GM18870 (cell line): Measurements from ENCODE around the gene LYRM1.
"Not testable (repeated sequence)": the region's sequence is repeated elsewhere in the genome, so short reads cannot be mapped to it uniquely, and the experiment has no call there.

Source experiments
- ATAC-seq: cut with Tn5 transposase; IDR thresholded peaks from one replicate; pipeline ENCODE4 v1.9.1; 2021; ENCODE audit warnings: moderate library complexity; ENCODE audit not compliant: unreplicated experiment

The LYRM1 gene

GRCh38 chr16:20901436-20902112 is 1.0 kb downstream of the LYRM1 start:
- no peak for ATAC-seq

- ATAC-seq = no peak
These were observed 1.9 kb downstream of the LYRM1 start for GRCh38 chr16:20902426-20902825.

- ATAC-seq = no peak
These were observed 2.7 kb downstream of the LYRM1 start for GRCh38 chr16:20903116-20903898.

GRCh38 chr16:20903899-20904506 is 3.4 kb downstream of the LYRM1 start:
- no peak for ATAC-seq

- no peak for ATAC-seq
These were observed 4.0 kb downstream of the LYRM1 start for GRCh38 chr16:20904507-20905081.

- no peak for ATAC-seq
These were observed 5.0 kb downstream of the LYRM1 start for GRCh38 chr16:20905576-20905975.

DNA sequence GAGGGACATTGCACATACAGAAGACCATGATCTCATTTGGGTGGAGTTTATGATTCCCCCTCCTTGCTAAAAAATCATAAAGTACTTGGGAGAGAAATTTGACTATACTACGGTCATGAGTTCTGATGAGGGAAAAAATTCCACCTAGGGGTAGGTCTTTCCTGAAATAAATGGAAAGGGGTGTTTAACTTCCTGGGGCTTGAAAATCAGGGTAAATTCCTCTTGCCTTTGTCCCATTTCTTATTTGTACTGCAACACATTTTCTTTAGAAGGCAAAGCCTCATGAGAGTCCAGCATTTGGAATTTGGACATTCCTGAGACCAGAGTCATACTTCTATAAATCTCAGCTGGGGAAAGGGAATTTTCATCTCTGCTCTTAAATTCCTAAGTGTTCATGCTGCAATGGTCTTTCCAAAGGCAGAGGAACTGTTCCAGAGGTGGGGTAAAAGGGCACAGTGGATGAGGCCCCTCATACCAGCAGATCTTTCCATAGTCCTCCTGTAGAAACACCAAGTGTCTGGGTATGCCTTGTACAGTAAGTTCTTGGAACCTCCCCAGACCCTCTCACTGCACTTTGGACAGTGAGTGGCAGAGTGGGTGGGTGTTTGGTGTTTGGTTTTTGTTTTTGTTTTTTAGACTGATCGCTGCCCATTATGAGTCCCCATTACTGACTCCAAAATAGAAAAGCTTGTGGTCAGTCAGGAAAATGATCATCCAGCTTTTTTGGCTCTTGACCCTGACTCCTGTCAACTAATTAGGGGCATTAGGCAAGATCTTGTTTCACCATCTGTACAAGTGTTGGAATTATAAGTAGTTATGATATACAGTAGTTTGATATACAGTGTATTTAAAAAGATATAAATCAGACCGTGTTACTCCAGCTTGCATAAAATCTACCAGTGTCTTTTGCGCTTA is 6.0 kb downstream of the LYRM1 start:
- ATAC-seq = no peak

DNA sequence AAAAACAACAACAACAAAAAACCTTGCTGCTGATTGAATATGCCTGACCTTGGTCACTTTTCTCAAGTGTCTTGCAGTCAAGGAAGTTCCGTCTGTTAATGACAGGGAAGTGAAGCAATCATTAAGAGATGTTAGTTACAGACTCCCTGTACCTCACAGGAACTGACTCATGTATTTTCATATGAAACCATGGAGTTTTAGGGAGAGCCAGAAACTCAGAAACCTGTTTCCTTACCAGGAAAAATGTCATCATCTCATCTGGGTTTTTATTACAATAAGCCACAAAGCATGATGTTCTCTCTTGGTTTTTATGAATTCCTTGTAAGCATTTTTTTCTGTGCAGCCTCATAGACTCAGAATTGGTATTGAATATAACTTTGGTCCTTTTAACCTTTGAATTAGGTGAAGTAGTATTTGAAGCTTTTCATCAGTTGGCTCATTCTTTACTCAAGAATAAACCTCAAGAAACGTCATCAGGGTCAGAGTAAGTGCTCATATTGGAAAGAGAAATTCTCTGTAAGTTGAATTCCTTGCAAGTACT is 10.3 kb downstream of the LYRM1 start:
- no peak for ATAC-seq

DNA sequence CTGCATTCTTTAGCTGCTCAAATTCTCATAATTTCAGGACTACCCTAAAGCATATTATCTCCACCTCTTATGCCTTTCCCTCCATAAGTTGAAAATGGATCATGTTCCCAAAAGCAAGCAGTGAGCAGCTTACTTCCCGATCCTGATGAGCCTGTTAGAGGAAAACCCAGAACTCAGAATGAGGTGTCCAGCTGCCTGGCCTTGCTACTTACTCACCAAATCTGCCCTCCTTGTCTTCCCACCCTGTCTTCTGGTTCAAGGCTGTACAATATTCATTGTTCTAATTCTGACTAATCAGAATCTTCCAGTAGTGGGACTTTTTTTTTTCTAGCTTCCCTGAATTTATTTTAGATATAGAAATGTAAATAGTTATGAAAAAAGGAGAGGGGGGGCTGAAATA is 10.8 kb downstream of the LYRM1 start:
- no peak for ATAC-seq

GRCh38 chr16:20916289-20916688 is 15.7 kb downstream of the LYRM1 start:
- ATAC-seq = no peak

- ATAC-seq = no peak
These were observed 16.4 kb downstream of the LYRM1 start for GRCh38 chr16:20916942-20917341.

DNA sequence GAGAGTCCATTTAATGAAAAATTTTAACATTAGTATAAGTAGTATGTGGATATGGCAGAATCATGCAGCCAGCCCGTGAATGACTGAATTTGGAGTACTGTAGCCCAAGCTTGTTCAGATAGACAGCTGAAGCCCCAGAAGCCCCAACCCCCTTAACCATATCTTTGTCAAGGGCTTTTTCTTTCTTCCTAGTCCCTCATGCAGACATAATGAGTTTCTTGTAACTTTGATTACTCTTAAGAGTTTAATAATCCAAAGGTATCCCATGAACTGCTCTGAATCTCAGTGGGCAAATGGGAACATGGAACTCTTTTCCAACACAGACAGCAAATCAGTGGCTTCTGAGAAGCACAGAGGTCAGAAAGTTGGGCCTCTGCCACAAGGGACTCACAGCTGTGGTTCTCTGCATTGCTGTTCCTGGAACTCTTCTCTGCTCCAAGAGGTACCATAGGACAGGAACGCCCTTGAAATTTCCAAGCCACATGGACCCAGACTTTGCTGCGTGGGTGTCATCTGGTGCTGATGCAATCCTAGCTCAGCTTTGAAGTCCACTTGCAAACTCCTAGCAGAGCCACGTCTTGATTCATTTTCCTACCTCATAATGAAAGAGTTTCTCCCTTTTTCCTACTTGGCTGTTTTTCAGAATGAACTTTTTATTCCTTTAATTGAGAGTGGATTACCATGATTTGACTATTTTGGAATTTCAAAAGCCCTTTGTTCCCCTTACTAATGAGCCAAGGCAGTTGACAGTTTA is 18.1 kb downstream of the LYRM1 start:
- ATAC-seq = no peak

DNA sequence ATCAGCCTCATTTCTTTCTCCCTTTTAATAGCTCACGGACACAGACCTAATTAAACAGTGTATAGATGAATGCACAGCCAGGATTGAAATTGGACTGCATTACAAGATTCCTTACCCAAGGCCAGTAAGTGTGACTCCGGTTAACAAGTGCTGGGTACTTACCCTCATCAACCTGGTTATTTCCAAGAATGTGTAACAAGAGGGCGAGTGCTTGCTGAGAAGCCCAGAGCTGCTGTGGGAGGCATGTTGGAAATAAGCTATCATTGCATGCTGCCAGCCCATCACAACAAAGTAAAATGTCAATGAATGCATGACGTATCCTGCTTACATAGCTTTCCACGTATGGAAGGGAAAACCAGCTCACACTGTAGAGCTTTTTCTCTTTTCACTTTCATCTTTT is 19.5 kb downstream of the LYRM1 start:
- no peak for ATAC-seq

DNA sequence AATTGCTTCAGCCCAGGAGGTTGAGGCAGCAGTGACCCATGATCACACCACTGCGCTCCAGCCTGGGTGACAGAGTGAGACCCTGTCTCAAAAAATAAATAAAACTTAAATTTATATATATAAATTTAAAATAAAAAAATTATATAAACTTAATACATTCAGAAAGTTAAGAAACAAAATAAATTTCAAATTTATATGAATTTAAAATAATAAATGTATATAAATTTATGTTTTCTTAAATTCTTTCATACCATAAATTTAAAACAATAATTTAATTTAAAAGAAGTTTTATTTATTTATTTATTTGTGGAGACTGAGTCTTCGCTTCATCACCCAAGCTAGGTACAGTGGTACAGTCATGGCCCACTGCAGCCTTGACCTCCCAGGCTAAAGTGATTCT is 20.2 kb downstream of the LYRM1 start:
- ATAC-seq = no peak

DNA sequence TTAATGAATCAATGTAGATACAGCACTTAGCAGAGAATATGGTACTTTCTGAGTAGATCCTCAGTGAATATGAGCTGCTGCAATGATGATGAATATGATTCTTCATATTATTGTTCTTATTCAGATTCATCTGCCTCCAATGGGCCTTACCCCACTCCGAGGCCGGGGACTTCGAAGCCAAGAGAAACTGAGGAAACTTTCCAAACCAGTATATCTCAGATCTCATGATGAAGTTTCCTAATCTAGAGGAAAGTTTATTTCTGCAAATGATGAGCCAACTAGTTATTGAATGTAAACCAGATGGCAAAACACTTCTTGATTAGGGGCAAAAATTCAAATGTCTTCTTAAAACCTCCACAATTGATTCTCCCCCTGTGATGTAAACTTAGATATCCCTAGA is 23.3 kb downstream of the LYRM1 start:
- ATAC-seq = no peak

DNA sequence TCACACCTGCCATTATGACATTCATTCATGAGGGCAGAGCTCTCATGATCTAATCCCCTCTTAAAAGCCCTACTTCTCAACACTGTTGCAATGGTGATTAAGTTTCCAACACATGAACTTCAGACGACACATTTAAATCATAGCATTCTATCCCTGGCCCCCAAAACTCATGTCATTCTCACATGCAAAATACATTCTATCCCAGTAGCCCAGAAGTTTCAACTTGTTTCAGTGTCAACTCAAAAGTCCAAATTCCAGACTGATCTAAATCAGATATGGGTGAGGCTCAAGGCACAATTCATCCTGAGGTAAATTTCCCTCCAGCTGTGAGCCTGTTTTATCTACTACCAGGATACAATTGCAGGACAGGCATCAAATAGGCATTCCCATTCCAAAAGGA is 25.2 kb downstream of the LYRM1 start:
- ATAC-seq = no peak

- ATAC-seq = no peak
These were observed 28.3 kb downstream of the LYRM1 start for GRCh38 chr16:20928774-20929411.

- ATAC-seq = not testable (repeated sequence)
These were observed 29.2 kb downstream of the LYRM1 start for GRCh38 chr16:20929676-20930364.

DNA sequence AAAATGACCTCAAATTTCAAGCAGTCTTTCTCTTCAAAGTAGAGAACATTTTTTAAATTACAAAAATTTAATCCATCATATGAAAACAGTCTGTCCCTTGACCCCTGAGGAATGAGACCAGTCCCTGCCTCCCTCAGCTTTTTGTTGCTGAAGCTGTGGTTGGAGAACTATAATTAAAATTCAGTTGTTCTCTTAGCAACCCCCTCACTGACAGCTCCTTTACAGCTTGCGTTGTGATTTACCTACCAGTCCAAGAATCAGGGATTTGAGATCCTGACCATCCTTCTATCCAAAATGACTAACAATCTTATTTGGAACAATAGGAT is 29.8 kb downstream of the LYRM1 start:
- no peak for ATAC-seq
